HepG2 (cell line): Measurements from ENCODE around the gene DCAF12L1.

Experiments
- ATF3 ChIP-seq: sonication (generic); formaldehyde crosslinking; IDR thresholded peaks from 2 replicates; pipeline ENCODE4 v1.4.0; 2020; ENCODE audit warnings: missing genetic modification reagents
- BRCA1 ChIP-seq: sonication (generic); formaldehyde crosslinking; IDR thresholded peaks from 2 replicates; pipeline ENCODE4 v1.4.0; 2020; ENCODE audit warnings: missing genetic modification reagents
- ETS1 ChIP-seq: sonication (generic); formaldehyde crosslinking; IDR thresholded peaks from 2 replicates; pipeline ENCODE4 v1.4.0; 2020; ENCODE audit warnings: missing genetic modification reagents
- FOSL1 ChIP-seq: sonication (generic); formaldehyde crosslinking; IDR thresholded peaks from 2 replicates; pipeline ENCODE4 v1.9.0; 2021; ENCODE audit warnings: missing genetic modification reagents, borderline replicate concordance
- HNF4A ChIP-seq: sonication (generic); formaldehyde crosslinking; IDR thresholded peaks from 2 replicates; pipeline ENCODE4 v1.4.0; 2020; ENCODE audit warnings: missing genetic modification reagents
- ZBTB33 ChIP-seq: sonication (generic); formaldehyde crosslinking; IDR thresholded peaks from 2 replicates; pipeline ENCODE4 v1.4.0; 2020; ENCODE audit warnings: missing genetic modification reagents
- ZBTB7A ChIP-seq: sonication (generic); formaldehyde crosslinking; IDR thresholded peaks from 2 replicates; pipeline ENCODE4 v1.8.0; 2022; ENCODE audit warnings: mild to moderate bottlenecking, missing genetic modification reagents
- ZNF33A ChIP-seq: sonication (generic); formaldehyde crosslinking; IDR thresholded peaks from 2 replicates; pipeline ENCODE4 v1.5.1; 2020; ENCODE audit warnings: missing genetic modification reagents, mild to moderate bottlenecking, moderate library complexity, borderline replicate concordance
- ZNF567 ChIP-seq: sonication (generic); formaldehyde crosslinking; IDR thresholded peaks from 2 replicates; pipeline ENCODE4 v1.8.1; 2023; ENCODE audit warnings: mild to moderate bottlenecking, missing genetic modification reagents, borderline replicate concordance
- ZNF576 ChIP-seq: sonication (generic); formaldehyde crosslinking; IDR thresholded peaks from 2 replicates; pipeline ENCODE4 v1.4.0; 2020; ENCODE audit warnings: mild to moderate bottlenecking, missing genetic modification reagents

GRCh38 chrX:126580877-126581276, 28.3 kb upstream of the DCAF12L1 start:
- TF ChIP-seq ZNF567 (no peak), ZBTB33 (CRISPR knock-in tag) (no peak), BRCA1 (CRISPR knock-in tag) (no peak), ETS1 (CRISPR knock-in tag) (no peak), ZBTB7A (no peak), ZNF576 (CRISPR knock-in tag) (no peak), ATF3 (CRISPR knock-in tag) (no peak), FOSL1 (CRISPR knock-in tag) (no peak), ZNF33A (CRISPR knock-in tag) (no peak), HNF4A (CRISPR knock-in tag) (no peak)
